Activated T-helper 9 cell treated with anti-CD3 and anti-CD28 coated beads, Interleukin-2, amount 50 U/mL, for 16 hours (primary cell): Measurements from ENCODE around the gene GOLGA7B.
"Not testable (repeated sequence)": the region's sequence is repeated elsewhere in the genome, so short reads cannot be mapped to it uniquely, and the experiment has no call there.

ENCODE experiments used
- DNase-seq: peaks from one replicate; pipeline ENCODE4 v3.0.0-alpha.2; 2020; ENCODE audit warnings: low read depth

The GOLGA7B gene

DNA sequence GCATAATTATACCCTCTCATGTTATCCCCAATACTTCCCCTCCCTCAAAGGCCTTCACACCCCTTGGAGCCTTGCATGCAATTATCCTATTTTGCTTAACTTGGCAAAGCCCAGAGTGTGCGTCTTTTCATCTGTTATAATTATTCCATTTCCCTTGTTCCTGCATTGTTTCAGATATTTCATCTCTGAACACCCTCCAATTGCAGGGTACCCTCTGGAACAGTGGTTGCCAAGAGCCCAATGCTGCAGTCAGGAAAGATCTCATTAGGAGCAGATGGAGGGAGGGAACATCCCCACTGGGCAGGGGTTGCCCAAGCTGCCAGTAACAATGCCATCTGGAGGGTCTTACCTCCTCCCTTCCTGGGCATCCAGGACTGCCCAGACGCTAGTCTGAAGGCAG is 18.4 kb upstream of the GOLGA7B start:
- no peak for DNase-seq

DNA sequence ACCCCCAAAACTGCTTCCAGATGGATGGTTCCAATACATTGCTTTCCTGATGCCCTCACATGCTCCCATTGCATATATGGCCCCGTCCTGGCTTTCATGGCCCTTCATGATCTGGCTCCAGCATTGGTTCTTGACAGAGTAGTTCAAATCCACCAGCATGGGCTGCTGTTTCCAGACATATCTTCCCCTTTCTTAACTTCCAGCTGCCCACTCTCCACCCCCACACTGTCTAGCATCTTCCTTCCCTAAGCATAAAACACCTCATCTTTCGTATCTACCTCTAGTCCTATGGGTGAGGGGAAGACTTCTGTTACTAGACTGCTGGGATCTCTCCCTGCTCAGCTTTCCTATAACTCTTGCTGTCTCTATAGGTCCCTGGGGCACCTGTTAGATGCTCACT is 13.2 kb upstream of the GOLGA7B start:
- DNase-seq: no peak

DNA sequence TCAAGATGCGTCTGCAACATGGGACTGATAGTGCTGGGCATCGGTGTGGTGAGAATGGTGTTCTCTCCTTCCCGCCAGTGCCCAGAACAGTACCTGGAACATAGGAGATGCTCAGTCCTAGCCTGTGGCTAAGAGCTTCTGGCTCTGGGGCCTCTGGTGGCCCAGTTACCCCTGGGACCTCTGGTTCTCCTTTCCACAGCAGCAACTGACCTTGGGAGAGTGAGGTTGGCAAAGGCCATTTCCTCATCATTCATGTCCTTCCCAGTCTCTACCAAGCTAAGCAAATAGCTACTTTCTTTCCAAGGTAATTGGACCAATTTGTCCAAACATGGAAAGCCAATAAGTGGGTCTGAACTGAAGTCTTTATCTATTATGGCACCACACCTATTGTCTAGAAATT is 11.6 kb upstream of the GOLGA7B start:
- no peak for DNase-seq

DNA sequence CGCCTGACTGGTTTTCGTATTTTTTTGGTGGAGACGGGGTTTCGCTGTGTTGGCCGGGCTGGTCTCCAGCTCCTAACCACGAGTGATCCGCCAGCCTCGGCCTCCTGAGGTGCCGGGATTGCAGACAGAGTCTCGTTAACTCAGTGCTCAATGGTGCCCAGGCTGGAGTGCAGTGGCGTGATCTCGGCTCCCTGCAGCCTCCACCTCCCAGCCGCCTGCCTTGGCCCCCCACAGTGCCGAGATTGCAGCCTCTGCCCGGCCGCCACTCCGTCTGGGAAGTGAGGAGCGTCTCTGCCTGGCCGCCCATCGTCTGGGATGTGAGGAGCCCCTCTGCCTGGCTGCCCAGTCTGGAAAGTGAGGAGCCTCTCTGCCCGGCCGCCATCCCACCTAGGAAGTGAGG is 8.5 kb upstream of the GOLGA7B start:
- DNase-seq: not testable (repeated sequence)

DNA sequence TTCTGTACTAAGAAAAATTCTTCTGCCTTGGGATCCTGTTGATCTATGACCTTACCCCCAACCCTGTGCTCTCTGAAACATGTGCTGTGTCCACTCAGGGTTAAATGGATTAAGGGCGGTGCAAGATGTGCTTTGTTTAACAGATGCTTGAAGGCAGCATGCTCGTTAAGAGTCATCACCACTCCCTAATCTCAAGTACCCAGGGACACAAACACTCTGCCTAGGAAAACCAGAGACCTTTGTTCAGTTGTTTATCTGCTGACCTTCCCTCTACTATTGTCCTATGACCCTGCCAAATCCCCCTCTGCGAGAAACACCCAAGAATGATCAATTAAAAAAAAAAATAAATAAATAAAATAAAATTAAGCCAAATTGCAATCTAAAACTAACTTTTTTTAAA is 7.5 kb upstream of the GOLGA7B start:
- DNase-seq: not testable (repeated sequence)

DNA sequence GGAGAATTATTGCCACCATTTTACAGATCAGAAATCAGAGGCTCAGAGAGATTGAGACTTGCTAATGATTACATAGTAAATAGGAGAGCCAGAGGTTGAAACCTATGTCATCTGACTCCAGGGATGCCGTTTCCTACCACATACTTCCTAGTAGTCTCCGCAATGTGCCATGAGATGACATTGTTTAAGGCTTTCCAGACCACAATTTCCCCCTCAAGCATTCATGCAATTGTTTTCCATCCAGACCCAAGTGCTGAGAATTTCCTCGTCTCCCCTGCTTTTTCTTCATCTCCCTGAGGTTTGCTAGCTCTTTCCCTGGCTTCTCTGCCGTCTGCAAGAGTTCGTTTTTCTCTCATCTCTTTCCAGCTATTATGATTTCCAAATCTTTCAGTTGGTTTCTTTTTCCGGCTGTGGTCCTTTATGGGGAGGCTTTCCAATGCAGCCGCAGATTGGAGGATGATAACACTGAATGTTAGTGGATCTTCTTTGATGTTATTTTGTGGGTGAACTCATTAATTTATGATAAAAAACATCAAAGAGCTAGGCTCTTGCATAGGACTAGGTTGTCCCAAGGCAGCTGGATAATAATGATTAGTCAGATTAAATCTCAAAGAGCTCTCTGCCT is 6.9 kb upstream of the GOLGA7B start:
- DNase-seq: no peak

DNA sequence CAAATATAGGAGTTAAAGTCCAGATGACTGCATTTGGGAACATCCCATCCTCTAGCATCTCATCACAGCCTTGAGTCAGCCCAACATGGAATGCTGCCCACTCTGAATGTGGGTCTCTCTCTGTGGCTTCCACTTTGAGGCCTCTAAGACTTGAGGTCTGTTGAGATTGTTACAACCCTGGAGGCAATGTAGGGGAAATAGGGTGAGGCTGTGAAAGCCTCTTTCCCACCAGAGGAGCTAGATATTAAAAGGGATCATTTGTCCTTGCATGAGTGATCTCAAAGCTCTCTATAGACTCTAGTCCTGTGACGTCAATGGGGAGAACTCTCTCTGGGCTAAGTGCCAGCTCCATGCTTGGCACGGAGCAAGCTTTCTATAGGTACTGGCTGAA is 6.4 kb upstream of the GOLGA7B start:
- DNase-seq: no peak

DNA sequence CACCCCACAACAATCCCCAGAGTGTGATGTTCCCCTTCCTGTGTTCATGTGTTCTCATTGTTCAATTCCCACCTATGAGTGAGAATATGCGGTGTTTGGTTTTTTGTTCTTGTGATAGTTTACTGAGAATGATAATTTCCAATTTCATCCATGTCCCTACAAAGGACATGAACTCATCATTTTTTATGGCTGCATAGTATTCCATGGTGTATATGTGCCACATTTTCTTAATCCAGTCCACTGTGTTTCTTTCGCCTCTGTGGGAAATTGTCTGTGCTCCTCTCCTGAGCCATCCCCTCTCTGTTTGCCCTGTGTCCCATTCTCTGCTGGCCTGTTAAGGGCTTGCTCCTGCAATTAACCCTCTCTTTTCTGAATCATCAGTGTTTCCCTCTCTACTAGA is 5.7 kb upstream of the GOLGA7B start:
- not testable (repeated sequence) for DNase-seq

DNA sequence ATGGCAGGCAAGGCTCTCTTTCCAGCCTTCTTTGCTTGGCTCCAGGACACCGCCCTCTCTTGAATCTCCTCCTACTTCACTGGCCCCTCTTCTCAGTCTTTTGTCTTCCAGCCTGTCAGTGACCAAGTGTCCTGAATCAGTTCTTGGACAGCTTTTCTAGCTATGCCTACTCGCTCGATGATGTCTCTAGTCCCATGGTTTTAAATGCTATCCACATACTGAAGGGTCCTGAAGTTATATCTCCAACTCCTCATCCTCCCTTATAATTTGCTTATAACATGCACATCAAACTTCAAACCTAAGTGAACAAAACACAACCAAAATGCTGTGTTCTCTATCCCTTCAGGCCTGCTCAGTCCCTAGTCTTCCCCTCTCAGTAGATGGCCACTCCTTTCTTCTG is 5.0 kb upstream of the GOLGA7B start:
- DNase-seq: no peak

DNA sequence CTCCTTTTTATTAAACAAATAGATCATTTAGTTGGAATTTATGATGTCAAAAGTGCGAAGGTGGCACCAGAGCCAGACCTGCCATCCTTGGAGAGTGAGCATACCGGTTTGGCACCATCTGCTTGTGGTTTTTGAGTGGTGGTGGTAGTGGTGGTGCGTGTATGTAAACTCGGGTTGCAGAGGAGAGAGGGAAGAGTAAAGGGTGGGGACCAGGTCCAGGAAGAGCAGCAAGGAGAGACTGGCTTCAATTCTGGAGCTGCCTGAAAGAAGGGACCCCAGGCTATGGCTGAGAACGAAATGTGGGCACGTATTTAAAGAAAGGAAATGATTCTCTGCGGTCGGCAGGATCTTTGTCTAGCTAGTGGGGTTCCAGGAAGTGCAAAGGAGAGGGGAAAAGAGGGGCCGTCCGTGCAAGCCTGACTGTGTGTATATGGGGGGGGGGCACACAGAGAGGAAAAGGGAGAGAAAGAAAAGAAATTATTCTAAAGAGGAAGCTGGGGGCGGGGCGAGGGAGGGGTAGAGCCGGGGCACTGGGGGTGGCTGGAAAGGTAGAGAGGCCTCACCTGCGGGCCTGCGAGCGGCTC is 448 bp upstream of the GOLGA7B start:
- no peak for DNase-seq

DNA sequence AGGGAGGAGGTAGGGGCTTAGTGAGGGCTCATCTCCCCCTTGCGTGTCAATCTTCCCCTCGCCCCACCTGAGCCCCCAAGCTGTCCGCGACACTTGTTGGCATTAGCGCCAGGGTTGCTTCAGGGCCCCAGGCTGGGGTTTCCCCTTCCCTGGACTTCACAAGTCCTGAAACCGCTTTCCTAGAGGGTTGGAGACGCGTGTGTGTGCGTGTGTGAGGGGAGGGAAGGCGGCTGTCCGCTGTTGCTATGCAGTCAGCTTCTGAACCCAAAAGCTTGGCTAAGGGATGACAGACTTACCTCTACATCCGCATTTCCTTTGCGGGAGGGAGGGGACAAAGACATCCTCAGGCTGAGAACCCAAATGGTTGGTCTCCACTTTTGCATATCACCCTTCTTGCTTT is 803 bp downstream of the GOLGA7B start:
- DNase-seq: no peak

DNA sequence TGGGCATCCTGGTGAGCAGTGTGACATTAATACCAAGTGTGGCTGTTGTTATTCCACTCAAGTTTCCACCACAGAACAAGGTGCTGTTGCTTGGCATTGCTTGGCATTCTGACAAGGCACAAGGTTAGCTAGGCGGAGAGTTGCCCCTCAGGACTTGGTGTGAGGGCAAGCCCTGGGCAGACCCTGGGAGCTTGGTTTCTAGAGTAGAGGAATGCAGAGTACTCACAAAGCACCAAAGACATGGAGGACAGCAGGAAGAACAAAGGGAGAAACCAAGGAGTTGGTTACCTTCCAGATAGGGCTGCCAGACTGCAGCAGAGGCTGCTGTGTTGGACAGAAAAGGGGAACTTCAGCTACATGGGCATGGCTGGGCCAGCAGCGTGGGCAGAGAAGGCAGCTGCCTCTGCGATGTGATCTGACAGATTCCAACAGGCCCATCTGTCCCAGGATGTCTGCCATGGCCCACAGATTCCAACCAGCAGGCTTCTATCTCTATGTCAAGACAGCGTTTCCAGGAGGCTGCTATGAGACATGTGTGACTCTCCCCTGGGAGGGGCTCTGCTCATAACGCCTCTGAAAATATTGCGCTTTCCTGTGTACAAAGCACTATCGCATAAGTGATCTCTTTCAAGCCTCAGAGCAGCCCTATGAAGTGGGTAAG is 1.8 kb downstream of the GOLGA7B start:
- no peak for DNase-seq

DNA sequence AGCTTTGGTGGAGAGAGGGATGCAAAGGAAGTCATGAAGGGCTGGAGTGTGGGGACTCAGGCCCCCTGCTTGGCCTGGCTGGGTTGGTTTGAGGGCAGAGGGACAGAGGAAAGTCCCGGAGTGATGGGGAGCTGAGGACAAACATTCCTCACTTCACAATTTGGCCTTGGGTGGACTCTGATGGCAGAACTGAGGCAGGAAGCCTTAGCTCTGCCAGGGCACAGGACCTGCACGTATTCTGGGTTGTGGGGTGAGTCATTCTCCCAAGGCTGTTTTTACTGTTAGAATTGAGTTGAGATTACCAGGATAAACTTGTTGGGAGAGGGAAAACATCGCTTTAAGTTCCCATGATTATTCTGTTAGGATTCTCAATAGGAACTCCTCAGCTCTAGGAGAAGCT is 2.6 kb downstream of the GOLGA7B start:
- no peak for DNase-seq

DNA sequence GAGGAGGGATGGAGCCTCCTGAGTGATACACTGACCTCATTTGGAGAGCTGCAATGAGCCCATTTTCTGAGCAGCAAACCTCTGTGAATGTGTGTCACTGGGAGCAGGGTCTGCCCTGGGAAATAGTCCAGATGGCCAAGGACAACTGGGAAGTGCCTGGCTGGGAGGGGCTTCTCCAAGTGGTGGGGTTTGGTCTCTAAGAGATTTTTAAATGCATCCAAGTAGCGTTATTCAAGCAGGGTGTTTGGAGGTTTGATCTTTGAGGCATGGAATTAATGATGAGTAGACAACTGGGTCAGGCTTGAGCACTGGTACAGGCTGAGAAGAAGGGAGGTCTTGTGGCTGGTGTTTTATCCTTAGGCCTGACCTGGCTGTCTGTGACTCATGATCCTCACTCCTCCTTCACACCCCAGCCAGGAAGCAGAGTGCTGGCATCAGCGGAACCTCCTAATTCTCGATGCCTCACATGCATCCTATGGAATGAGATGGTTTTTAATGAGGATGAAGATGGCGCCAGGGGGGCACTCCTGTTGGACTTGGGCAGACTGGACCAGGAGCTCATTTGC is 3.3 kb downstream of the GOLGA7B start:
- no peak for DNase-seq

DNA sequence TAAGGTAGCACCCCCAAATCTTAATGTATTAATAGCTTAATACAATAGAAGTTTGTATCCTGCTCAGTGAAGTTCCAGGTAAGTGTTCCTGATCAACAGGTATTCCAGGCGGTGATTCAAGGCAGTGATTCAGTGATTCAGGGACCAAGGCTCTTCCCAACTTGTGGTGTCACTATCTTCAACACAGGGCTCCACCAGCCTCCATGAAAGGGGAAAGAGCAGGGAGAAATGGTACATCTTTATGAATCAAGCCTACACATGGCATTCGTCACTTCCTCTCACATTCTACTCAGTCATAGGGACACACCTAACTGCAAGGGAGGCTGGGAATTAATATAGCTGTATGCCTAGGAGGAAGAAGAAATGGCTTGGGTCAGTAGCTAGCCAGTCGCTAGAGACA is 5.1 kb downstream of the GOLGA7B start:
- DNase-seq: no peak

DNA sequence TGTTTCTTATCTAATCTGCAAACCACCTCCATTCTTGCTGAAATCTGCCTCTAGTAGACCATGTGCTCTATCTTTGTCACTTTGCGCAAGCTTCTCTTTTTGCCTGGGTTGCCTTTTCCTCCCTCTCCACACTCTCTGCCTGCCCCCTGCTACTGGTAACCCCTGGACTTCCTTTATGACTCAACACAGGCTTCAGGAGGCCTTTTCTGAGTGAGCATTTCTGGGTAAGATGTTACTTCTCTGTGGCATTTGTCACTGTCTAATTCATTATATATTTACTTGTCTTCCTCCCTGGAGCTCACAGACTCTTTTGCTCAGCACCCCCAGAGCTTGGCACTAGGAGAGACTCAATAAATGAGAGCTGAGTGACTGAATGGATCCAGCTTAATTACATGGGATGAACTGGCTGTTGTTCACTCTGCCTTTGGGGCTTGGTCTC is 8.4 kb downstream of the GOLGA7B start:
- no peak for DNase-seq

DNA sequence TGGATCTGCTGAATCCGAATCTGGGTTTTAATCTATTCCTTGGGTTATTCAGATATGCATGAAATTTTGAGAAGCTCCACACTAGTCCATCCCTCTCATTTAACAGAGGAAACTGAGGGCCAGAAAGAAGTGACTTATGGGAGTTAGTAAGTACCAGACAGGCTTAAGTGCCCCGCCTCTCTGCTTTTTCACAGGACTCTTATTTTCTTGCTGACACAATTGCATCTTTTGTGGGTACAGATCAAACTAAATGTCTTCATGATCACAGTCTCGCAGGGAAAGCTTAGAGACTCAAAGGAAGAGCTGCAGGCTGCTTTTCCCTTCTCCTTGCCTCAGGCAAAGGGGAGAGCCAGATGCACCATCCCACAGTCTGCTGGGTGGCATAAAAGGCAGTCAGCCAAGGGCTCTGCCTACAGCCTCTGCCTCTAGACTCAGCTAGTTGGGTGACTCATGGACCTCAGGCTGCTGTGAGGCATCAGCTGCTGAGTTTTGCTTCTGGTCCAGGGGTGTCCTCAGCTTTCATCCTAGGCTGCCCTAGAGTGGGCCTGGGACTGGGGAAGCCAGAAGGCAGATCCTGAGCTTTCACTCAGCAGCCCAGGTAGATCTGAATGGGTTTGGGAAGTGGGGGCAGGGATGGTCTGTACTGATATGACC is 11.6 kb downstream of the GOLGA7B start:
- DNase-seq: no peak

DNA sequence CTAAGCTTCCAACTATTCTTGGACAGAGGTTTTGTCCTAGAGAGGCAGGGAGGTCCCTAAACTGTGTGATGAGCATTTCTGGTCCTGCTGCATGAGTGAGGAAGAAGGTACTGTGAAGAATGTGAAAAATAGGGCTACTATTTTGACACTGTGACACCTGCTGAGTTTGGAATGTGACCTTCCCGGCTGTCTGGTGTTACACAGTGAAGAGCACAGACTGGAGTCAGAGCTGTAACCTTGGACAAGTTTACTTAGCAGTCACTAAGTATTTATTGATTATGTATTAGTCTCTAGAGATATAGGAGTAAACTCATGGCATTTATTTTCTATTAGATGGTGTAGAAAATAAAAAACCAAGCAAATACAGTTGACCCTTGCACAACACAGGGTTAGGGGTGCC is 12.3 kb downstream of the GOLGA7B start:
- no peak for DNase-seq

DNA sequence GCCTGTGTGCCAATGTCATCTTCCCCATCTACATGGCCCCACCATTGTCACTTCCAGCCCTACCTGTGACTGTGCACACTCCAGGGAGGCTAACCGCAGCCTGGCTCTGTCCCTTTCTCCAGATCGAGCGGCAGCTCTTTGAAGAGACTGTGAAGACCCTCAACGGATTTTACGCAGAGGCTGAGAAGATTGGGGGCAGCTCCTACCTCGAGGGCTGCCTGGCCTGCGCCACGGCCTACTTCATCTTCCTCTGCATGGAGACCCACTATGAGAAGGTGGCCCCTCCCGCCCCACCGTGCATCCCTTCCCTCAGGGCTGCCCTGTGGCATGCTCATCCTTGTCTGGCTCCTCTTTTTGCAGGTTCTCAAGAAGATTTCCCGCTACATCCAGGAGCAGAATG is 14.2 kb downstream of the GOLGA7B start:
- DNase-seq: no peak

DNA sequence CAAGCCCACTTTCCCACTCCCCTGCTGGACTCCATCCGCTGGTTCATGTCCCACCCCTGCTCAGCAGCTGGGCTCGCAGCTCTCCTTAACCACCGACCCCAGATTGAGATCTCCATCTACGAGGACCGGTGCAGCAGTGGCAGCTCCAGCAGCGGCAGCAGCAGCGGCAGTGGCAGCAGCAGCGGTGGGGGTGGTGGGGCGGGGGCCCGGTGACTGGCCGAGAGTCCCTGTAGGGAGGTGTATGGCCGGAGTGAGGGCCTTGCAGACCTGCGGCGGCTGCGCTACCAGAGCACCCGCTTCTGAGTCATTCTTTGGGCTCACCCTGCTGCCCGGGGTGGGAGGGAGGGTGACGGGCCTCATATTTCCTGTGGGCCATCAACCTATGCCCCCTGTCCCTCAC is 15.8 kb downstream of the GOLGA7B start:
- DNase-seq: no peak

DNA sequence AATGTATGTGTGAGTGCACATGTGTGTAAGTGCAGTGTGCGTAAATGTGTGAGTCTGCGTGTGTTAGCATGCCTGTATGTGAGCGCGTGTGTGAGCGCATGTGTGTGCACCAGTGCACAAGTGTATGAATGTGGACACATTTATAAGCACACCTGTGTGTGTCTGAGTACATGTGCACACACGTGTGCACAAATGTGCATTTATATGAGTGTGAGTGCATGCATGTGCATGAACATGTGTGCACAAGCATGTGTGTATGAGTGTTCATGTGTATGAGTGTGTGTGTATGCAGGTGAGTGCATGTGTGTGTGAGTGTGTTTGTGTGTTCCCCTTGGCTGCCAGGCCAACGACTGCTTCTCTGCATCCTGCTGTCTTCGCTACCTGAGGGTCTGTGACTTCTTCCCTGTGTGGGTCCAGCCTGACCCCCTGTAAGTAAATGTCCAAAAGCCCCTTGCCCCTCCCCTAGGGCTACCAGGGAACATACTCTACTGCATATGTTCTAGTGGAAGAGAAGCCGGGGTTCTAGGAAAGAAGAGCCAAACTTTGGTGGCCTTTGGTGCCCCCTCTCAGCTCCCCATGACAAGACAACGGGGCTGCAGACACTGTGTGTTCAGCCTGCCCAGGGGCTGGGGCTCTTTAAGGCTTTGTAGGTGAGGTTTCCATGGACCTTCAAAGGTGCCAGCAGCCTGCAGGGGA is 17.0 kb downstream of the GOLGA7B start:
- DNase-seq: no peak

DNA sequence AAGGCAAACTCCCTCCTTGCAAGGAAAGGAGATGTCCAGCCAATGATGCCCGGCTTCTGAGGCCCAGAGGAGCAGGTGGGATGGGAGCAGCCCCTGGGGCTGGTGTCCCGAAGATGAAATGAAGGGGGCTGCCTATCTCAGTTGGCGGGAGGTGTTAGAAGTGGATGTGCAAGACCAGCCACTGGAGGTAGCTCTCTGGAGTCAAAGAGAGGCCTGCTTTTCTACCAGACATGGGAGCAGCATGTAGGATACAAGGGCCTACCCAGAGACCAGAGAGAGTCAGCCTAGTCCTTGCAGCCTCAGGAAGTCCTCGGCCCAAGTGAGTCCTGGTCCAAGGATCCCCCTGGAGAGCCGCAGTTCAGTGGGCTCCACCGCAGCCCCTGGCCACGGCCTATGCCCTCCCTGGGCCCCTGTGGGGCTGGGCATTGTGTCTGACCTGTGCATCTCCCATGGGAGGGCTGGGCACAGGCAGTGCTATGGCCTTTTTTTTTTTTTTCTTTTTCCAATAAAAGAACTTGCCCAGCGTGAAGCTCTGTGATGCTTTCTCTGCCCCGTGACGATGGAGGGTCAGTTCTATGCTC is 17.7 kb downstream of the GOLGA7B start:
- DNase-seq: no peak
